Uterus (tissue), 4 donors: Measurements from ENCODE around the gene SLC39A2. TPM values are rescaled to one million over a fixed set of nuclear protein-coding genes. Genes with fewer than 3 reads are reported as not detected.
"Not testable (repeated sequence)": the region's sequence is repeated elsewhere in the genome, so short reads cannot be mapped to it uniquely, and the experiment has no call there.

Source experiments
- DNase-seq, 2 donors: peaks; one replicate each; pipeline ENCODE4 v3.0.0-alpha.2; 2019 to 2020
- H3K27ac ChIP-seq, 2 donors: fragments of 200-600 bp; sonication (generic); 1 replicate in 1 of 2; 2 replicates in 1 of 2; pipeline ENCODE4 v1.5.1; 2016 to 2018
- H3K27me3 ChIP-seq, 2 donors: fragments of 200-600 bp; sonication (generic); one replicate each; pipeline ENCODE4 v1.5.1; 2018 to 2019; ENCODE audit warnings: control low read depth in 1 of 2
- H3K36me3 ChIP-seq, 2 donors: fragments of 200-600 bp; sonication (generic); one replicate each; pipeline ENCODE4 v1.5.1; 2019; ENCODE audit warnings: control low read depth in 1 of 2
- H3K4me1 ChIP-seq, 2 donors: fragments of 200-600 bp; sonication (generic); one replicate each; pipeline ENCODE4 v1.5.1; 2018 to 2019; ENCODE audit warnings: control low read depth in 1 of 2
- H3K4me3 ChIP-seq, 2 donors: fragments of 200-600 bp; sonication (generic); 1 replicate in 1 of 2; 2 replicates in 1 of 2; pipeline ENCODE4 v1.5.1; 2018 to 2019; ENCODE audit warnings: mild to moderate bottlenecking in 1 of 2
- H3K9me3 ChIP-seq, 2 donors: fragments of 200-600 bp; sonication (generic); one replicate each; pipeline ENCODE4 v1.5.1; 2019; ENCODE audit warnings: control low read depth in 1 of 2
- POLR2A ChIP-seq, 2 donors: fragments of 450-650 bp; IDR thresholded peaks; one replicate each; pipeline ENCODE4 v1.6.1; 2016; ENCODE audit warnings: antibody characterized with exemption in 2 of 2, mild to moderate bottlenecking in 1 of 2, moderate library complexity in 1 of 2
- intact Hi-C: fragments of 100-400 bp; cut with DNase I; formaldehyde crosslinking; loops from one replicate; pipeline ENCODE4 v1.15.1; 2023; ENCODE audit warnings: low total_unique reads
- total RNA-seq, 4 donors: library from RNA; depleted of rRNA in 3 of 4; stranded (reverse); fragments of >200 nt in 3 of 4; gene quantifications; one replicate each; pipeline versions ENCODE4 v1.1.0 to v1.2.4, GENCODE V29; 2014 to 2023
- TF ChIP-seq, protein P1 (sequence below), 4 experiments: fragments of 200-600 bp in 2 of 4; fragments of 450-650 bp in 2 of 4; sonication (generic) in 2 of 4; IDR thresholded peaks; one replicate each; pipeline ENCODE4 v1.5.1; 2016 to 2019; ENCODE audit warnings: antibody characterized with exemption in 4 of 4, mild to moderate bottlenecking in 2 of 4, moderate library complexity in 1 of 4
- donor health status: DM: yes; HTN: yes; CAD: no.

SLC39A2 gene
- total RNA-seq, 4 donors from 2014 or later, result 0.52 to 0.97 TPM; not detected in 2

DNA sequence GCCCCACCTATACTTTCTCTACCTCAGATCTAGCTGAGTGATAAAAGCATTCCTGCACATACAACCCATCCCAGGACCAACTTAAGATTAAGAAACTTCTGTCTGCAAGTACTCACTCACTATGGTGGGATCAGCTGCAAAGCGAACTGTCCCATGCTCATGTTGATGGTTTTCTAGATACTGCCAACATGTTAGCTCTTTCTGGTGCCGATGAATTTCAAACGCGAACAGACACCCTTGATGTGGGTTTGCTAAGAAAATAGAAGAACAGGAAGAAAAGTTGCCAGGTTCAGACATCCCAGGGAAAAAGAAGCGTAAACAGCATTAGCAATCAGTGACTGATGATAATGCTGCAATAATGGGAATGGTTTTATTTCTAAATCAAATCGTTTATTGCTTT is 1.5 kb upstream of the SLC39A2 start:
- Histone ChIP-seq H3K4me1 (no peaks in the 10 kb centered on the region), H3K36me3 (no peaks in the 10 kb centered on the region), H3K27me3 (no peaks in the 10 kb centered on the region), H3K9me3 (no peaks in the 10 kb centered on the region), H3K27ac (no peak overlapping the region), H3K4me3 (no peak overlapping the region)
- no peak for DNase-seq
- no peak for TF ChIP-seq POLR2A (IDR thresholded peaks at IDR 0.05)
- TF ChIP-seq, protein P1, sequence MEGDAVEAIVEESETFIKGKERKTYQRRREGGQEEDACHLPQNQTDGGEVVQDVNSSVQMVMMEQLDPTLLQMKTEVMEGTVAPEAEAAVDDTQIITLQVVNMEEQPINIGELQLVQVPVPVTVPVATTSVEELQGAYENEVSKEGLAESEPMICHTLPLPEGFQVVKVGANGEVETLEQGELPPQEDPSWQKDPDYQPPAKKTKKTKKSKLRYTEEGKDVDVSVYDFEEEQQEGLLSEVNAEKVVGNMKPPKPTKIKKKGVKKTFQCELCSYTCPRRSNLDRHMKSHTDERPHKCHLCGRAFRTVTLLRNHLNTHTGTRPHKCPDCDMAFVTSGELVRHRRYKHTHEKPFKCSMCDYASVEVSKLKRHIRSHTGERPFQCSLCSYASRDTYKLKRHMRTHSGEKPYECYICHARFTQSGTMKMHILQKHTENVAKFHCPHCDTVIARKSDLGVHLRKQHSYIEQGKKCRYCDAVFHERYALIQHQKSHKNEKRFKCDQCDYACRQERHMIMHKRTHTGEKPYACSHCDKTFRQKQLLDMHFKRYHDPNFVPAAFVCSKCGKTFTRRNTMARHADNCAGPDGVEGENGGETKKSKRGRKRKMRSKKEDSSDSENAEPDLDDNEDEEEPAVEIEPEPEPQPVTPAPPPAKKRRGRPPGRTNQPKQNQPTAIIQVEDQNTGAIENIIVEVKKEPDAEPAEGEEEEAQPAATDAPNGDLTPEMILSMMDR (IDR thresholded peaks at IDR 0.05), result no peak
- intact Hi-C loops, result no loop called here

DNA sequence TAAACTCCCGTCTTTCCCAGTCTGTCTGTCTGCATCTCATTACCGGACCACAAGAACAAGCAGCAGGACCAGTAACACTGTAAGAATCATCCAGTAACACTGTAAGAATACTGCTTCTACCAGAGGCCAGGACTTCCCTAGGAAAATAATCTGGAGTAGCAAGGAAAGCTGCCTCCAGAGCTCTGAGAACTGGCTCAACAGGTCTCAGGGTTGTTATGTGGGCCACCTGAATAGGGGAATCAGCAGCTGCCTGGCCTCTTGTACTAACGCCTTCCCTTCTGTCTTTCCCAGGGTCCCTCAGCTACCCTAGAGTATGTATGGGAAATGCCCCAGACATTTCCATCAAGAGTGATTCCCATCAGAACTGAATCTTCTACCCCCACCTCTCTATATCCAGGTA is 954 bp upstream of the SLC39A2 start:
- Histone ChIP-seq H3K4me3 (no peak overlapping the region), H3K27me3 (no peaks in the 10 kb centered on the region), H3K36me3 (no peaks in the 10 kb centered on the region), H3K9me3 (no peaks in the 10 kb centered on the region), H3K27ac (no peak overlapping the region), H3K4me1 (no peaks in the 10 kb centered on the region)
- intact Hi-C loops, result no loop called here
- TF ChIP-seq POLR2A (IDR thresholded peaks at IDR 0.05), result no peak
- TF ChIP-seq, protein P1 (IDR thresholded peaks at IDR 0.05), result no peak
- no peak for DNase-seq

DNA sequence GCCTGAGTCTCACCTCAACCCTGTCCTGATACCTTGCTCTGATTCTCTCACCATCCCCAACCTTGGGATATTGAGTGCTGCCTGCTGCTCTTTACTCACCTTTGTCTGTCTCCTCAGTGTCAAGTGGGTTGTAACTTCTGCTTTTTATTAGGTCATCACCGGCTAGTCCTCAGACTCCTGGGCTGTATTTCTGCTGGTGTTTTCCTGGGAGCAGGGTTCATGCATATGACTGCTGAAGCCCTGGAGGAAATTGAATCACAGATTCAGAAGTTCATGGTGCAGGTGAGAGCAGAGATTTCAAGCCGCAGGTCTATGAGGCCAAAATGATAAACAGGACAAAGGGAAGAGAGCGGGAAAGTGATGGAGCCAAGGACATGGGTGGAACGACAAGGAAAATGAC is 498 bp downstream of the SLC39A2 start:
- no peaks in the 10 kb centered on the region for H3K9me3 ChIP-seq
- no peaks in the 10 kb centered on the region for H3K4me1 ChIP-seq
- TF ChIP-seq, protein P1 (IDR thresholded peaks at IDR 0.05), result no peak
- no peak for TF ChIP-seq POLR2A (IDR thresholded peaks at IDR 0.05)
- no peak for DNase-seq
- intact Hi-C loops, result no loop called here
- no peaks in the 10 kb centered on the region for H3K27me3 ChIP-seq
- H3K4me3 ChIP-seq, result no peak overlapping the region
- no peak overlapping the region for H3K27ac ChIP-seq
- H3K36me3 ChIP-seq, result no peaks in the 10 kb centered on the region

DNA sequence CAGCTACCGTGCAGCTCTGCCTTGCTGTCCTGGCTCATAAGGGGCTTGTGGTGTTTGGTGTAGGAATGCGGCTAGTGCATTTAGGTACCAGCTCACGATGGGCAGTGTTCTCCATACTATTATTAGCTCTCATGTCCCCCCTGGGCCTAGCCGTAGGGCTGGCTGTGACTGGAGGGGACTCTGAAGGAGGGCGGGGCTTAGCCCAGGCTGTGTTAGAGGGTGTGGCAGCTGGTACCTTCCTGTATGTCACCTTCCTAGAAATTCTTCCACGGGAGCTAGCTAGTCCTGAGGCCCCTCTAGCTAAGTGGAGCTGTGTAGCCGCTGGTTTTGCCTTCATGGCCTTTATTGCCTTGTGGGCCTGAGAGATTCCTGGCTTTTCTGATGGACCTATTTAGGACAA is 2.1 kb downstream of the SLC39A2 start:
- intact Hi-C loops, result no loop called here
- Histone ChIP-seq H3K36me3 (no peaks in the 10 kb centered on the region), H3K9me3 (no peaks in the 10 kb centered on the region)

DNA sequence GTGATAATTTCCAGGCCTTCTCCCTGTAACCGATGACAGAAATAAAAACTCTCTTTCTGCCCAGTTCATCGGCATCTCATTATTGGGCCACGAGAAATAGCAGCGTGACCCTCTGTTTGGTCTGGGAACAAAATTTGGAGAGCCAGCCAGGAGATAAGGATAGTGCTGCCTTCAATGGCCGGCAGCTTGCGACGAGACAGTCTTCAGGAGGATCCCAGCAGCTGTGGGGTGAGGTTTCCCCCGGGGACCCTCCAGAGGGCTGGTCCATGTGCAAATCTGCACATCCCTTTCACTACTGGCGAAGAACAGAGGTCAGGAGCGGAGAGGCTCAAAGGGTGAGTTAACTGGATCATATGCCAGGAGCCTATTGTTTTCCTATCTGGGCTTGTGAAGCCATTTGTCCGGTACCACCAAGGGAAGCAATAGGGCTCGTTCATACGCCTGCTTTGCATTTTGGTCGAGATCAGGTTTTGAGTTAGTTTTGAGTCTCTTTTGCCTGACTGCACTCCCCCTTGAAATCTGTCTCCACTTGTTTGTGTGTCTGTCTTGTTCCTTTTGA is 4.8 kb downstream of the SLC39A2 start:
- Histone ChIP-seq H3K4me3 (no peak overlapping the region), H3K36me3 (no peaks in the 10 kb centered on the region), H3K27ac (no peak overlapping the region), H3K9me3 (no peaks in the 10 kb centered on the region), H3K4me1 (no peaks in the 10 kb centered on the region), H3K27me3 (no peaks in the 10 kb centered on the region)
- no peak for DNase-seq
- intact Hi-C loops, result no loop called here
- TF ChIP-seq POLR2A (IDR thresholded peaks at IDR 0.05), result no peak
- TF ChIP-seq, protein P1 (IDR thresholded peaks at IDR 0.05), result no peak

More for the DNA sequence above, 2.1 kb downstream of the SLC39A2 start:
- DNase-seq, result no peak
- Histone ChIP-seq H3K27me3 (no peaks in the 10 kb centered on the region), H3K4me1 (no peaks in the 10 kb centered on the region), H3K27ac (no peak overlapping the region), H3K4me3 (no peak overlapping the region)
- TF ChIP-seq, protein P1 (IDR thresholded peaks at IDR 0.05), result no peak
- no peak for TF ChIP-seq POLR2A (IDR thresholded peaks at IDR 0.05)

DNA sequence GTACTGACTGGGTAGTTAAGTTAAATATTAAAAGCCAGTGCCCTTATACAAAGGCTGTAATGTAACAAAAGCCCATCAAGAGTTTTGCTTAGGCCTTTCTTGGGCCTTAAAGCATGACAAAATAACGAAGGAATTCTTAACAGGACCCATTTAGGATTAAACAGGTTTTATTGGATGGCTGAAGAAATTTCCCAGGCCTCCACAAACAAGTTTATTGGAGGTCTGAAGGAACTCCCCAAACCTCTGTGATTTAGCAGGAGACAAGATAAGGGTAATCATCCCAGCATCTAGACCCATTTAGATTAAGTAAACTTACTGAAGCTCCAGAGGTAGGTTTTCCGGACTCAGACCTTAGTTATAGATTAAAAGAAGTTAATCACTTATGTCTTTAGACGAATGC is 10.6 kb downstream of the SLC39A2 start:
- H3K27me3 ChIP-seq, DNase-seq, H3K4me1 ChIP-seq, H3K9me3 ChIP-seq, H3K27ac ChIP-seq, H3K4me3 ChIP-seq, intact Hi-C loops, H3K36me3 ChIP-seq: not testable (repeated sequence)
